ENCODE measurements around the gene RNF144A.

Gene RNF144A

GRCh38 chr2:7045601-7046590 lies 128.7 kb downstream of the RNF144A start:
- no peak overlapping the region for H3K4me3 ChIP-seq (ENCODE audit: low read depth, low read length)
- TF ChIP-seq, protein P1, sequence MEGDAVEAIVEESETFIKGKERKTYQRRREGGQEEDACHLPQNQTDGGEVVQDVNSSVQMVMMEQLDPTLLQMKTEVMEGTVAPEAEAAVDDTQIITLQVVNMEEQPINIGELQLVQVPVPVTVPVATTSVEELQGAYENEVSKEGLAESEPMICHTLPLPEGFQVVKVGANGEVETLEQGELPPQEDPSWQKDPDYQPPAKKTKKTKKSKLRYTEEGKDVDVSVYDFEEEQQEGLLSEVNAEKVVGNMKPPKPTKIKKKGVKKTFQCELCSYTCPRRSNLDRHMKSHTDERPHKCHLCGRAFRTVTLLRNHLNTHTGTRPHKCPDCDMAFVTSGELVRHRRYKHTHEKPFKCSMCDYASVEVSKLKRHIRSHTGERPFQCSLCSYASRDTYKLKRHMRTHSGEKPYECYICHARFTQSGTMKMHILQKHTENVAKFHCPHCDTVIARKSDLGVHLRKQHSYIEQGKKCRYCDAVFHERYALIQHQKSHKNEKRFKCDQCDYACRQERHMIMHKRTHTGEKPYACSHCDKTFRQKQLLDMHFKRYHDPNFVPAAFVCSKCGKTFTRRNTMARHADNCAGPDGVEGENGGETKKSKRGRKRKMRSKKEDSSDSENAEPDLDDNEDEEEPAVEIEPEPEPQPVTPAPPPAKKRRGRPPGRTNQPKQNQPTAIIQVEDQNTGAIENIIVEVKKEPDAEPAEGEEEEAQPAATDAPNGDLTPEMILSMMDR (IDR thresholded peaks at IDR 0.05; ENCODE audit: low read depth, low read length) = no peak

- no peak overlapping the region for H3K4me3 ChIP-seq (ENCODE audit: low read depth, low read length)
- TF ChIP-seq, protein P1 (IDR thresholded peaks at IDR 0.05; ENCODE audit: low read depth, low read length) = no peak
Observed at GRCh38 chr2:7047661-7048060, 130.4 kb downstream of the RNF144A start.

GRCh38 chr2:7048762-7049294 lies 131.6 kb downstream of the RNF144A start:
- H3K4me3 ChIP-seq (ENCODE audit: low read depth, low read length) = no peak overlapping the region
- TF ChIP-seq, protein P1 (IDR thresholded peaks at IDR 0.05; ENCODE audit: low read depth, low read length) = no peak

- TF ChIP-seq, protein P1 (IDR thresholded peaks at IDR 0.05; ENCODE audit: low read depth, low read length) = no peak
- H3K4me3 ChIP-seq (ENCODE audit: low read depth, low read length) = no peak overlapping the region
Observed at GRCh38 chr2:7052404-7052803, 135.2 kb downstream of the RNF144A start.

DNA sequence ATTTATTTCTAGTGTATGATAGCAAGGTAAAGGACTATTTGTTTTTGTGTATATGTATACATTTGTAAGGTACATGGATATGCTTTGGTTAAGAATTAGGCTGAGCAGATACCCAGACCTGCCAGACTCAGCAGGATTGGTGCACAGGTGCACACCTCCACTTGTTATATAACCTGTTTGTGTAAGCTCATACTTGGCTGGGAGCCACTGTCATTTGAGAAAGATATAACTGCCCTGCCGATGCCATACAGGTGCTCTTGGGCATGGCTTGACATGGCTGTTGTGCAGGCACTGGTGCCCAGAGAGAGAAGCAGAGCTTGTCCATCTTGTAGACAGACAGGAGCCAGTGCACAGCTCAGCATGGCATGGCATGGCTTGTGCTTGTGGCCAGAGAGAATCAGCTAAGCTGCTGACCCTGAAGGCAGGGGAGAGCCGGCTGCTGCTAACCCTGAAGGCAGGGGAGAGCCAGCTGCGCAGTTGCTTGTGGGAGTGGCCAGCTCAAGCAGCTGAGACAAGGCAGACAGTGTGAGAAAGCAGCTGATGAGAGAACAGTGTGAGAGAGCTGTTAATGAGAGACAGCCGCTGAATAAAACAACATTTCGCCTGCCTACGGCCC lies 136.5 kb downstream of the RNF144A start:
- TF ChIP-seq, protein P1 (IDR thresholded peaks at IDR 0.05; ENCODE audit: low read depth, low read length) = no peak
- H3K4me3 ChIP-seq (ENCODE audit: low read depth, low read length) = no peak overlapping the region

DNA sequence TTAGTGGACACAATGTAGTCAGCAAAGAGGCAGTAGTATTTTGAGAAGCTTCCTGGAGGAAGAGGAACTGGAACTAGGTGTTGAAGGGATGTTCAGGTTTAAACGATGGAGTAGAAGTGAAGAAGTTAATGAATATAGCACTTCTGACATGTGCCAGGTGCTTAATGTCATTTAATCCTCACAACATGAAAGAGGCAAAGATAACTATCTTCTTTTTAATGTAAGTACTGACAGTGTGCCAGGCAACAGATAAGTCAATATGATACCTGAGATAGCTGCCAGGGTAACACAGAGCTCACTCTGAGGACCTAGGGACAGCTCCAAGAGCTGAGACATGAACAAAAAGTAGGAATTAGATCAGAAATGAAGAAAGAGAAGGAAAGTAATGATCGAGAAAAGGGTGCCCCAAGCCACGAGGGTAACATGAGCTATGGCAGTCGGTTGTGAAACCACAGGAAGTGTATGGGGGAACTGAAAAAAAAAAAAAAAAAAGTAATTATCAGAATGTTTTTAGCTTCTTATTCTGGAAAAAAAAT lies 140.7 kb downstream of the RNF144A start:
- H3K4me3 ChIP-seq (ENCODE audit: low read depth, low read length) = no peak overlapping the region
- TF ChIP-seq, protein P1 (IDR thresholded peaks at IDR 0.05; ENCODE audit: low read depth, low read length) = no peak

All from WI38 (cell line).